ENCODE data around the gene DLL1. TPM values are rescaled to one million over a fixed set of nuclear protein-coding genes. Genes with fewer than 3 reads are reported as not detected.

The DLL1 gene
- total and polyA plus RNA-seq, 3 donors from 2014 or later = 2.8 to 5.5 (median 4.6) TPM

- 40 to 52% methylated on average over 10 to 12 of the region's 12 CpGs for WGBS, 2 donors
- TF ChIP-seq POLR2A (IDR thresholded peaks at IDR 0.05) = no peak
- peak; percentile 27 for DNase-seq
- H3K27ac ChIP-seq = peak overlapping the region; percentile 7 to 50
- H3K27me3 ChIP-seq = no peaks in the 10 kb centered on the region
- no peaks in the 10 kb centered on the region for H3K36me3 ChIP-seq (ENCODE audit: low read depth, missing control alignments)
- H3K9me3 ChIP-seq = no peaks in the 10 kb centered on the region
- peaks cover 46% of the 10 kb centered on the region for H3K4me1 ChIP-seq
- intact Hi-C loops (cut with DNase I; ENCODE audit: low total_unique reads) = no loop called here
- no peak overlapping the region for H3K4me3 ChIP-seq
Observed at GRCh38 chr6:170287371-170287876, 3.5 kb downstream of the DLL1 start.

- WGBS, 2 donors = 36 to 44% methylated on average over 2 of the region's 2 CpGs
- no peak overlapping the region for H3K4me3 ChIP-seq
Observed at GRCh38 chr6:170286934-170287265, 4.0 kb downstream of the DLL1 start.

GRCh38 chr6:170286246-170286933 lies 4.5 kb downstream of the DLL1 start:
- Histone ChIP-seq H3K36me3 (ENCODE audit: low read depth, missing control alignments) (no peaks in the 10 kb centered on the region), H3K27me3 (no peaks in the 10 kb centered on the region), H3K4me1 (peaks cover 36% of the 10 kb centered on the region), H3K9me3 (no peaks in the 10 kb centered on the region), H3K27ac (peak overlapping the region in 1 of 2 donors; percentile 7), H3K4me3 (no peak overlapping the region)
- intact Hi-C loops (cut with DNase I; ENCODE audit: low total_unique reads) = no loop called here
- WGBS, 2 donors = 37 to 58% methylated on average over 21 to 26 of the region's 26 CpGs
- TF ChIP-seq POLR2A (IDR thresholded peaks at IDR 0.05) = no peak
- TF ChIP-seq CTCF (IDR thresholded peaks at IDR 0.05) = no peak
- DNase-seq = peak; percentile 82

More at GRCh38 chr6:170286934-170287265, 4.0 kb downstream of the DLL1 start:
- TF ChIP-seq POLR2A (IDR thresholded peaks at IDR 0.05) = no peak
- no peak for TF ChIP-seq CTCF (IDR thresholded peaks at IDR 0.05)
- H3K27me3 ChIP-seq = no peaks in the 10 kb centered on the region
- H3K9me3 ChIP-seq = no peaks in the 10 kb centered on the region
- no peaks in the 10 kb centered on the region for H3K36me3 ChIP-seq (ENCODE audit: low read depth, missing control alignments)
- intact Hi-C loops (cut with DNase I; ENCODE audit: low total_unique reads) = no loop called here
- peaks cover 41% of the 10 kb centered on the region for H3K4me1 ChIP-seq
- H3K27ac ChIP-seq = peak overlapping the region; percentile 7 to 50
- peak; percentile 17 for DNase-seq

- intact Hi-C loops (cut with DNase I; ENCODE audit: low total_unique reads) = no loop called here
Observed at GRCh38 chr6:170285482-170285881, 5.4 kb downstream of the DLL1 start.

More at GRCh38 chr6:170285482-170285881, 5.4 kb downstream of the DLL1 start:
- TF ChIP-seq CTCF (IDR thresholded peaks at IDR 0.05) (no peak), POLR2A (IDR thresholded peaks at IDR 0.05) (no peak)
- Histone ChIP-seq H3K4me3 (no peak overlapping the region), H3K27me3 (no peaks in the 10 kb centered on the region), H3K27ac (no peak overlapping the region), H3K4me1 (peaks cover 36% of the 10 kb centered on the region), H3K9me3 (no peaks in the 10 kb centered on the region), H3K36me3 (ENCODE audit: low read depth, missing control alignments) (no peaks in the 10 kb centered on the region)
- 71 to 83% methylated on average over 2 to 5 of the region's 5 CpGs for WGBS, 2 donors
- peak; percentile 17 for DNase-seq
